Measurements from ENCODE around the gene NCOA7.

DNA sequence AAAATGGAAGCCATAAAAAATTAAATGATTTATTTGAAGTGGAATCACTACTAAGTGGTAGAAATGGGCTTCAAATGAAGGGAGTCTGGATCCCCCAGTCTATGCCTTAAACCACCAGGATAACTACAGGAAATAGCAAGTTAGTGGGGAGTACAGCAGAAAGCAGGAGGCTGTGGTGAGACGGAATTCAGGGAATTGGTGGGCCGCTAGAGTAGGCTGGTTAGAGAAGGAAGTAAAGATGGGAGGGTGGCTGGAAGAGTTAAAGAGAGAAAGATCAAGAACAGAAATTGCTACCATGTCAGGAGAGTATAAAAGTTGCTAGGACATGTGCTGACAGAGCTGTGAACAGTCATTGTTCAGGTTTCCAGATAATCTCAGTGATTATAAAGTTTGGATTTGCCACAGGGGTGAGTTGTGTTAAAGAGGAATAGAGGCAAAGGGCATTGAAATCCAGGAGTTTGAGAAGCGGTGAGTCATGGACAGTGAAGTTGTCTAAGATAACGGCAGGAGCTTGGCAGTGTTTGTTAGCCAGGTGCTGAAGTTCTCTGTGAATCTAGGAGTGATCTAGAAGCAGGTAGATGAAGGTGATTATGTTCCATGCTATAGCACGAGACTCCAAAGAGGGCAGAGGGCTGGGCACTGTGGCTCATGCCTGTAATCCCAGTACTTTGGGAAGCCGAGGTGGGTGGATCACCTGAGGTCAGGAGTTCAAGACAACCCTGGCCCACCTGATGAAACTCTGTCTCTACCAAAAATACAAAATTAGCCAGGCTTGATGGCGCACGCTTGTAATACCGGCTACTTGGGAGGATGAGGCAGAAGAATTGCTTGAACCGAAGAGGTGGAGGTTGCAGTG lies 152.1 kb downstream of the NCOA7 start:
- TF ChIP-seq EZH2phosphoT487 (IDR thresholded peaks at IDR 0.05; ENCODE audit: borderline replicate concordance, low read depth) (no peak), JUND (IDR thresholded peaks at IDR 0.05) (no peak), TCF12 (IDR thresholded peaks at IDR 0.05) (no peak), POLR2AphosphoS5 (IDR thresholded peaks at IDR 0.05; ENCODE audit: low read depth, low read length) (no peak)
- TF ChIP-seq, protein P1, sequence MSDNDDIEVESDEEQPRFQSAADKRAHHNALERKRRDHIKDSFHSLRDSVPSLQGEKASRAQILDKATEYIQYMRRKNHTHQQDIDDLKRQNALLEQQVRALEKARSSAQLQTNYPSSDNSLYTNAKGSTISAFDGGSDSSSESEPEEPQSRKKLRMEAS (IDR thresholded peaks at IDR 0.05; ENCODE audit: low read depth): no peak

All from SK-N-SH (cell line).